Smooth muscle cell of the brain vasculature (primary cell): Measurements from ENCODE around the gene EPB41L4A.

Experiments used
- DNase-seq: peaks from one replicate; pipeline ENCODE4 v3.0.0-alpha.2; 2012; ENCODE audit warnings: low read depth, low spot score

The EPB41L4A gene

DNA sequence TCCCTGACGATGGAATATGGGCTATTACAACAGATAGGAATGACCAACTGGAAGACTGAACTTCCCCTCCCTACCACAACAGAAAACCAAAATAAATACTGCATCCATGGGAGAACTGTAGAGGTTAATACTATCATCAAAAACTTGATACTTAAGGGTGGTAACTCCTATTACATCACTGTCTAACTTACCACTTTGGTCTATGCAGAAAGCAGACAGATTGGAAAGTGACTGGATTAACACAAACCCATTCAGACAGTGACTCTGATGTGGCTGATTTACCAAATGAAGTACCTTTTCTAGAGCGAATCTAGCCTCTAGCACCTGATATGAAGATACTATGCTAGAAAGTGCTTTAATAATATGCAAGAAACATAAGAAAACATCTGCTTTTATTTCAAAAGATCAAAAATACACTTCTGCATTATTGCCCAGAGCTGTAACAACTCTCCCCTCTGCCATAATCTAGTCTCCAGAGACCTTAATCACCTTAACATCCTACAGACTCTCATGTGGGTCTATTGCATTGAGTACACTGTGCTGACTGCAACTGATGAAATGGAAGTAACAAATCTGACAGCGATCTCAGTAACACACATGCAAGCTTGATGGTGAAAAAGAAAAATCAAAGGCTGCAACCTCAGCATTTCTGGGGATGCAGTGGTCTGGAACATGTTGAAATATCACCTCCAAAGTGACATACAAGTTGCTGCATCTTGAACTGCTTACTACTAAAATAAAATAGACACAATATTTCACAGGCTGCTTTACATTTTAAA is 62.7 kb downstream of the EPB41L4A start:
- no peak for DNase-seq

DNA sequence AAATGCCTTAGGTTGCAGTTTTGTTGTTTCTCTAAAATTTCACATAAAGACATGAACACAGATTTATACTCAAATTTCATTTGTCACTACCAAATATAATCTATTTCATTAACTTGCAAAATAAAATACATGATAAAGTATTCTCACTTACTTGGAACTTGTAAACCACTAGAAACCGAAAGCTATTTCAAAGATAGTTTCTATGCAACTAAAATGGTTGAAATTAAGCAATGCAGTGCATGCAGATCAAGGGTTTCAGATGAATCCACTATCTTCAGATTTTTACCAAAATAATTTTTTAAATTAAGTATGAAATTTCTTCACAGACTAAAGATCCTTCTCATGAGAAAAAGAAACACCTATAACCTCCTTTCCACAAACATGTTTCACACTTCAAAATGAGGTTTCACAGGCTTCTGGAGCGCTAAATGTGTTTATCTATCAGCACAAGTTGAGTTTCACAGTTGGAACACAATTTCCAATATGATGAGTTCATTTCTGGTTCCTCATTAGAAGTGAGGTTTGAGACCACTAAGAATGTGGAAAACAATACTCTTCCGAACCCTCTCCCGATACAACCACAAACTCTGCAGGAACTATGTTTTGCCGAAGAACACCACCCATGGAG is 63.9 kb downstream of the EPB41L4A start:
- no peak for DNase-seq

DNA sequence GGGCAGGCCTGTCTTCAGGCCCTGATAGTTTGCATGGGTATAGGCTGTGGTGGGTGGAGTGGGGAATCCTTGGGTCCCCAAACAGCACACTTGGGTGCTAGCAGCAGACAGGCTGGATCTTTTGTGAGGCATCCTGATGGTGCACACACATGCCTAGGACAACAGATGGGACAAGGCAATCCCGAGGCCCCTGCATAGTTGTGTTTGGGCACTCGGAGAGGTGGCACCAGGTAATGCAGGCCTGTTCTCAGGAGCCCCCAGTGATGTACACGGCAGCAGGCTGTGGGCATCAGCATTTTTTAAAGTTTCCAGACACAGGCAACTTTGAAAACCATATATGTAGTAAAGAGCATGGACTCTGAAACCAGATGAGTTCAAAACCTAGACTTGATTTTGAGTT is 65.4 kb downstream of the EPB41L4A start:
- DNase-seq: no peak

DNA sequence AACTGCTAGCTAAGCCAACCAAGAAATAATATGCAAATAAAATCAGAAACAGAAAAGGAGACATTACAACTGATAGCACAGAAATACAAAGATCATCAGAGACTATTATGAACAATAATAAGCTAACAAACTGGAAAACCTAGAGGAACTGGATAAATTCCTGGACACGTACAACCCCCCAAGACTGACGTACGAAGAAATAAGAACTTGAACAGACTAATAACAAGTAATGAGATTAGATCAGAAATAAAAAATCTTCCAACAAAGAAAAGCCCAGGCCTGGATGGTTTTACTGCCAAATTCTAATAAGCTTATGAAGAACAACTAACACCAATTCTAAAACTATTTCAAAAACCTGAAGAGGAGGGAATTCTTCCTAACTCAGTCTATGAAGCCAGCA is 67.9 kb downstream of the EPB41L4A start:
- no peak for DNase-seq

DNA sequence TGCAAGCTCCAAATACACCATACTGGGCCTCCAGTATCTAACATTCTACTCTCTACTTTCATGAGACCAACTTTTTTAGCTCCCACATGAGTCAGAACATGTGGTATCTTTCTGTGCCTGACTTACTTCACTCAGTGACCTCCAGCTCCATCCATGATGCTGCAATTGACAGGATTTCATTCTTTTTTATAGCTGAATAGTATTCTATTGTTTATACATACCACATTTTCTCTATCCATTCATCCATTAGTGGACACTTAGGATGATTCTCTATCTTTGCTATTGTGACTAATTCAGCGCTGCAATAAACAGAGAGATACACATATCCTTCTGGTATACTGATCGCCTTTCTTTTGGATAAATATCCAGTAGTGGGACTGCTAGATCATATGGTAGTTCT is 68.5 kb downstream of the EPB41L4A start:
- no peak for DNase-seq

DNA sequence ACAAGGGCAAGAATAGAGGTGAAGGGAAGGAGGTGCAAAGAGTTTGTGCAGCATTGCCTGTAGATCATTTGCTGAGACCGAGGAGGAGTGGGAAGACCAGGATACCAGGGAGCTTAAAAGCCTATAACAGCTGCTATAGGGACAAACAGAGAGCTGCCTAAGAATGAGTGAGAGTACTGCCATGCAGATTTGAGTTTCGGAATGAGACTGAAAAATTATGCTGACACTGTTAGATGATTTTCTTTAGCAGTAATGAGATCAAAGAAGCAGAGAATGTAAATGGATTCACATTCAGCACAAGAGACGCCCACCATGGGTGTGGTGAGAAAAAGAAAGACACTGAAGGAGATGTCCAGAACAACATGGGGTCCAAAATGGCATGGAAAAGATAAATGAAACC is 69.7 kb downstream of the EPB41L4A start:
- DNase-seq: no peak

DNA sequence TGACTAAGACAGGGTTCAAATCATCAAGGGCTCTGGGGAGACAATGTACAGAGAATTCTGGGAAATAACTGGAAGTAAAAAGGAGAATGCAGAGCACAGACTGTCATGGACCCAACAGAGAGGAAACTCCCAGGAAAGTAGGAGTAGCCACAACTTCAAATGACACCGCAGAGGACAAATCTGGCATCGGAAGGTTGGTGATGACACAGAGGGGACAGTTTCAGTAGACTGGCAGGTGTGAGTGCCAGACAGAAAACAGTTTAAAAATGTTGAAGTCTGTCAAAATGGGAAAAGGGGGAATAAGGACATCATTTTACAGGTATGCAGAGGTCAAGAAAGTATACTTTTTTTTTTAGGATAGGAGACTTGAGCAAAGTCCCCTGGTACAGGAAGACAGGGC is 70.2 kb downstream of the EPB41L4A start:
- DNase-seq: no peak

DNA sequence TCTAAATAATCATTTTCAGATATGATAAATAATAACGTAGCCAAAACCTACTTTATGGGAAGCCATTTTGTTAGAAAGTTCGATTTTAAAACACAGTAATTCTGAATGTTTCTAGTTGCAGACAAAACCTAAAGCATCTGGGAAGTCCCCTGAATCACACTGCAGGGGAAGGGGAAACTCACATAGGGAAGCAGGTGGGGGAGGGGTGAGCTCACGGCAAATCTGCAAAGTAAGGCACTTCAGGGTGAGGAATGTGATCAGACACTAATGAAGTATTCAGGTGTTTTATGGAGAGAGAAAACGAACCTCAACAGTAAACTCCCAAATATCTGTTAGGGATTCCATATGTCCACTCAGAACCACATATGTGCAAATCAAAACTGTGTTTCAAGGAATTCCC is 70.7 kb downstream of the EPB41L4A start:
- no peak for DNase-seq

DNA sequence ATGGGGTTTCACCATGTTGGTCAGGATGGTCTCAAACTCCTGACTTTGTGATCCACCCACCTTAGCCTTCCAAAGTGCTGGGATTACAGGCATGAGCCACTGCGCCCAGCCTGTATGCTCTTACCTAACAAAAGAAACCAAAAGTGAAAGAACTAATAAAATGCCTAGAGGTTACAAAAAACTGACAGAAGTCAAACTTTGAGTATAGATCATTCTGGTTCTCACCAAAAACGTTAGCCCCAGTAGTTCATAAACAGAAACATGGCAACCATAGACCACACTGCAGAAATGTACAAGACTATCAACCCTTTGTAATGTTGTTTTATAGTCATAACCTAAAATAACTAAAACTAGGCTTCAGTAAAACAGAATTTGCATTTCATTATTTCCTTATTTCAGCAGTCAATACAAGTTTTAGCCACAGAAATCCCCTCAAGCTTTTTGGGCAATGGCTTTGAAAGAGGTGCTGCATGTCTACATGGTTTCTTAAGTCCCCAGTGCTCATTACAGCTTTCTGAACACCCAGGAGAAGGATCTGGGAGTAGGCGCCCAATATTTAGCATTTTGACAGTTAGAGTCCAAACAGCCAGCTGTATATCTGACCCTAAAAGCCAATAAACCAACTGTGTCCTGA is 72.5 kb downstream of the EPB41L4A start:
- DNase-seq: no peak

DNA sequence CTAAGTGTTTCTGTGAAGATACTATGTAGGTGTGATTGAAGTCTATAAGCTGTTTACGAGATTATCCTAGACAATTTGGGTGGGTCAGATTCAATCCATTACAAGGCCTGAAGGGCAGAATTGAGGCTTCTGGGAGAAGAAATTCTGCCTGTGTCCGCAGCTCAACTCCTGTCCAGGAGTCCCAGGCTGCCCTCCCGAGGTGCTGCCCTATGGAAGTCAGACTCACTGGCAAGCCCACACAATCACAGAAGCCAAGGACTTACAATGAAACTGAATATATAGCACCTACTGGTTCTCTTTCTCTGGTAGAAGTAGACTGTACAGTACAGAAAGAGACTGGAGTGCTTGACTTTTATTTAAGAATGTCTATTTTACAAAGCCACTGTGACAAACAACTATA is 74.5 kb downstream of the EPB41L4A start:
- DNase-seq: no peak

DNA sequence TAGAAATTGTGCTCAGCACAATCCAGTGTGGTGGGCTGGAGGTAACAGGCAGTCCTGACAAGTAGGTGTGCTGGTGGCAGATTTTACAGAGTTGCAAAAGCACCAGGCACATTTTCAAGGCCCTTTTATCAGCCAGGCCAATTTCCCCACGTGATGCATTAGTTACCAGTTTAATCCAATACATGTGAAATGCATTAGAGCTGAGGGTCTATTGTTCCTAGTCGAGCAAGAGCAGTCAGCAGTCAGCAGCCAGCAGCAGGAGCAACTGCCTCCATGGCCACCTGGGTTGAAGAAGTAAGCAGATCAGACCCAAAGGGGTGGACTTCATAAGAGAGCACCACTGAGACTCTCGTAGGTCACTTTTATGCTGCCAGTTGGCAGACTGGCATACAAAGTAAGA is 76.7 kb downstream of the EPB41L4A start:
- DNase-seq: no peak

DNA sequence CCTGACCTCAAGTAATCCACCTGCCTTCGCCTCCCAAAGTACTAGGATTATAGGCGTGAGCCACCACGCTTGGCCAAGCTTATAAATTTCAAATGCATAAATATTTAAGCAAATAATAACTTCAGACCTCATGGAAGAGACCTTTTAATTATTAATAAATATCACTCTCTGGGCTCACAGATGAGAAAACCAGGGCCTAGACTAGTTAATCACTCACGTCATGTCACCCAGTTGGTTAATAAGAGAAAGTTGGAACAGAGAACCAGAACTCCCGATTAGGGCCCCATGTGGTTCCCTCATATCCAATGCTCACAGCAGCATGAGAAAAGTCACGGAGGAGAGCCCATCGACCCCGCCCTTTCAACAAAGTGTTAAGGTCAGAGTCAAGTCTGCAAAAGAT is 79.3 kb downstream of the EPB41L4A start:
- no peak for DNase-seq

DNA sequence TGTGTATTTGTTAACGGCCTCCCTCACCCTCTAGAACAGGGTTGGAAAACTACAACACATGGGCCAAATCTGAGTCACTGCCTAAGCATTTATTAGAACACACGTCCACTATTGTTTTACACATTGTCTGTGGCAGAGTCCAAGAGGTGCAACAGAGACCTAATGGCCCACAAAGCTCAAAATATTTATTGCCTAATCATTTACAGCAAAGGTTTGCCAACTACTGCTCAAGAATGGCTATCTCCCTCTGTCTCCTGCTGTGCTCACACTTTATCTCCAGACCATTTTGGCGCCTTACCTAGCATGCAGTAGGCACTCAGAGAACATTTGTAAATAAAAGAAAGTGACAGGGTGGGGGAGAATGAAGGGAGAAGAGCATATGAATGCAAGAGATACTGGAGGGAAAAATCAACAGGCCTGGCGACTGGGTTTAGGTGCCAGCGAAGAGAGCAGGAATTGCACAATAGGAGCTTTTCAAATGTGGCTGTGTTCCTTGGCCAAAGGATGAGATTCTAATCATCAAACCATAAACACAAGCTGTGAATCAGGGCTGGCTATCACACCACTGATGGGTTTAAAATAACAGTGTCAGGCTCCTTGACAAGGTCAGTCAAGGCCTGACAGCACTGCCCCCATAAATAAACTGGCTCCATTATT is 80.3 kb downstream of the EPB41L4A start:
- DNase-seq: no peak

DNA sequence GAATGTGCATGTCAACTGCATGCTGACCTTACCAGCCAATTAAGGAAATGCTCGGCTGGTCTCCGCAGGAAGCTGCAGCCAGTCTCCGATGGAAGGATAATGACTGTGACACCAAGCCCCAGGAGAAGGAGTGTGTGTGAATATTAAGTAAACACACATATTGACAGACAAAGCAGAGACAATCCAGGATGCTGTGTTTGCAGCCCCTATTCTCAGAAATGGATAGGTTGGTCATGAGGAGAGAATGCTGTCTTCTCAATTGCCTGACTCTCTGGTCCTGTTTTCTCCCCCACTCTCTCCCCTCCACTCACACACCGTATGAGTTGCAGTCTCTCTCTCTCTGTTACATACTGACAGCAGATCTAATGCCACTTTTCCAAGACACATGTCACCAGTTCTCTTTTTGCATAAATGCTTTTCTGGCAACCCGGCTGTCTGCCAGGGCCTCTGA is 85.7 kb downstream of the EPB41L4A start:
- no peak for DNase-seq

DNA sequence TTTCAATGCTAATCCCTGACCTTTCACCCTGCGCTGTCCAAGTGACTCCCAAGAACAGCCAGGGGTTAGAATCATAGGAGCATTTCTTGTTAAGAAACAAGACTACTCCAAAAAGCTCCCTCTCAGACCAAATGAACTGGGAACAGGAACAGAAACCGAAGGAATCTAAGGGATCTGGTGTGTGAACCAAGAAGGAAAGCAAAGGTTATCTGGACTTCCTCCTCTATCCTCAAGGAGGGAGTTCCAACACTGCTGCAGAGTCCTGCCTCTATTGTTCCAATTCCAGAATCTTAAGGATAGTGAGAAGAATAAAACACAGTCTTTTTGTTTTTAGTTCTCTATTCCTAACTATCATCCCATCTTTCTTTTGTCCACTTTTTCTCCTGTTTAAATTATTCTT is 87.2 kb downstream of the EPB41L4A start:
- DNase-seq: no peak

DNA sequence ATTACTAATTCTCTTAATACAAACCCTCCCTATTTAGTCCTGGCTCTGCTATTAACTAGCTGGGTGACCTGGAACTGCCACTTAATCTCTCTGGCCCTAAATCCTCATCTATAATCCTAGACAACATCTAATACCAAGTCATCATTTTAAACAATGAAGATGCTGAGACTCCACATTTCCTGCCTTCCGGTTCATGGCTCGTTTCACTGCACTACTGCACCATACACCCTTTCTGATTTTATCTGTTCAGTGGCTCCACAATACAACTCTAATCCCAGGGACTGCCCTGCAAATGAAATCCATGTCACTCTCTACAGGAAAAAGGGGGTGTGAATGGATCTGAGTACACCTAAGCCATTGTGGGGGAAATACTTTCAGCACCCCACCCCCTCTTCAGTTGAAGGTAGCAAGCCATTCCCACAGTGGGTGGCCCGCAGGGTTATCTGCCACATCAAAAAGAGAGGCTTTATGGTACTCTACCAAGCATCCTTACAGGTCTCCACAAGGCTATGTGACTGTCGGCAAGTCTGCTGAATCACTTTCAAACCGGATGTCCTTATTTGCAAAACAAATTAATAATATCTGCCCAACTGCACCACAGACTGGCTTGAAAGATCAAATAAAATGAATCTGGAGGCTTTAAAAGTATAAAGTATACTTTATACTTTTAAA is 89.5 kb downstream of the EPB41L4A start:
- DNase-seq: no peak

DNA sequence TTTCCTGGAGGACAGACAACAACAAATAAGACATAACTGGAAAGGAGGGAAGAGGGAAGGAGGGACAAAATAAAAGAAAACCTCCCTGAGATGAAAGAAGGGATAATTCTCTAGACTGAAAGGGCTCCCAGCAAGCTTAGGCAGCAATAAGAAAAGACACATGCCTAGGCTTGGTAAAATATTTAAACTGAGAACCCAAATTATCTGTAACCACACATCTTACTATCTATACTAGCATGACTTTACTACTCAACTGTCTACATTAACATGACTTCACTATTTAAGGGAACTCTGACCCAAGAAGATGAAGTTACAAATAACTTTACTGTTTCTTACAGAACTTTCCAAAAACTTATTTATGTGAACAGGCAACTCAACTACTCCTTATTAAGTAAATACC is 95.9 kb downstream of the EPB41L4A start:
- DNase-seq: no peak

DNA sequence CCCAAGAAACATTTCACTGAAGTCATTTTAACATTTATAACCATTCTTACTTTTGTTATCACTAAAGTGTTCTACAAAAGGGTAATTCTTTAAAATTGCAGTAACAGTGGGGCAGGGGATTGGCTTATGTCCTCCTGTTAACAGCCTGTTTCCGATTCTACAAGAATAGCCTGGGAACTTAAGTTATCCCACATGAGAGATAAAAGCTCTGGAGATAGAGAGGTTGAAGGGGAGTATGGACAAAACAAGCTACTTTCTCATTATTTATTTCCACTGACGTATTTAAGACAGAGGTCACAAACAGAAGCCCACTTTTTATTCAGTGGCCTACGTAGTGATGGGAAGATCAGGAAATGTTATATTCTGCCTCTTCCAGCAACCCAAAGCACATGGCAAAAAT is 98.7 kb downstream of the EPB41L4A start:
- DNase-seq: no peak

DNA sequence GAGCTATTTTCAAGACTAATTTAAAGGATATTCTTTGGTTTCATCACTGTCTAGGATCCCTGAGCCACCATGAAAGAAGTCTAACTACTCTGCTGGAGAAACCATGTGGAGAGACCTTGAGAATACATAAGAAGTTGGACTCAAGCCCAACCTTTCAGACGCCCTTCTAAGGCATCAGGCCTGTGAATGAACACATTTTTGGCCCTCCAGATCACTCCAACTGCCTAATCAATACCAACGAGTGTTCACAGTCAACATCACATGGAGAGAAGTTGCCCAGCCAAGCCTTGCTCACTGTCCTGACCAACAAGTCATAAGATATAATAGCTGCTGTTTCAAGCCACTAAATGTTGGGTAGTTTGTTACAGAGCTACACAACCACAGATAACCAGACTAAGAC is 100.7 kb downstream of the EPB41L4A start:
- no peak for DNase-seq

DNA sequence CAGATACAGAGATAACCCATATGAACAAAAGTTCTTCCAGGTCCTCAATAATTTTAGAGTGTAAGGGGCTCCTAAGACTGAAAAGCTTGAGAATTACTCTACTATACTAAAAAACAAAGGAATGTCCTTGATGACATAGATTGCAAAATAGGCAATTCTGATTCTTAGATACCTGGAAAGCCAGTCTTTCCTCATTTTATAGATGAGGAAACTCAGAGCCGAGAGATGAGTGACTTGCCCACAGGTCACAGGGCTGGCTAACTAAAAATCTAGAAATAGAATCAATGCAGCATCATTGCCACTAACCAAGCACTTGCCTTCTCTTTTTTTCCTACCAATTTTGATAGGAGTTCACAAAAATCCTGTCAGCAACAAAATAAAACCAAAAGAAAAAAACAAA is 101.2 kb downstream of the EPB41L4A start:
- no peak for DNase-seq

DNA sequence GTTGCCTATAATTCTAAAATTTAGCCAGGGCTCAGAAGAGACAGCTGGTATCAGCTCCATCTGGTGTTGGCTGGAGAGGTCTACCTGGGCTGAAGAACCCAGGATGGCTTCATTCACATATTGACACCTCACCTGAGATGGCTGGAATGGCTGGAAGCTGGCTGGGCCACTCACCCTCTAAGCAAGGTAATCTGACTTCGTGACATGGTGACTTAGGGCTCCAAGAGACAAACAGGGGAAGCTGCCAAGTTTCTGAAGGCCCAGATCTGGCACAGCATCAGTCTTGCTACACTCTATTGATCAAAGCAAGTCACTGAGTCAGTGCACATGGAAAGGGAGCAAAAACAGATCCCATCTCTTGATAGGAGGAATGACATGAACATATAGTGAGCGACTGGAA is 102.3 kb downstream of the EPB41L4A start:
- no peak for DNase-seq

DNA sequence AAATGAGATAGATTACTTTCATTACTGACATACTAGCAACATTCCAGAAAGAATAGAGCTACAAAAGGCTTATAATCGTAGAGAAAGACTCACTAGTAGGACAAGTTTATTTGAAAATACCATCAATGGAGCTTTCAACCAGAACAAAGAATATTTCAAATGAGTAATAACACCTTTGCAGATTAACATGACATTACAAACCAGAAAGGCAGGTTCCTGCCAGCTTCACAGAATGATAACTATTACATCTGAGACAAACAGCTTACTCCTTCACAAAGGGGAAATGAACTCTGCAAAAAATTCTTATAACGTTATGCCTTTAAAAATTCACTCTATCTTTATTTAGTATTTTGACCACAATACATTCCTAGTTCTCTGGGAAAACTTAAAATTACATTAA is 103.1 kb downstream of the EPB41L4A start:
- DNase-seq: no peak
